HEK293 (cell line): ENCODE results near the gene TAF12.
A peak's percentile ranks its signal among the peaks of the same experiment; 100 is the strongest.
"Not testable (repeated sequence)": the region's sequence is repeated elsewhere in the genome, so short reads cannot be mapped to it uniquely, and the experiment has no call there.

ENCODE experiments used
- CTCF ChIA-PET: fragments of 350-600 bp; formaldehyde crosslinking; extraction: SDS; loops from one replicate; lab custom pipeline; 2021; ENCODE audit warnings: antibody characterized with exemption; lab: Yijun Ruan, JAX
- POLR2A ChIA-PET: fragments of 300-600 bp; formaldehyde crosslinking; extraction: SDS; loops from one replicate; lab custom pipeline; 2020; ENCODE audit warnings: antibody characterized with exemption, inconsistent platforms; lab: Yijun Ruan, JAX
- H3K27ac ChIP-seq: fragments of 200-500 bp; sonication (Bioruptor generic); 2 replicates; pipeline ENCODE4 v1.5.1; 2014; ENCODE audit warnings: low read depth, low read length, control low read depth, inconsistent platforms; ENCODE audit errors: extremely low read depth
- H3K36me3 ChIP-seq, 2 experiments: fragments of 200-500 bp in 1 of 2; sonication (Bioruptor generic) in 1 of 2; 1 replicate in 1 of 2; 2 replicates in 1 of 2; pipeline ENCODE4 v1.5.1; 2014 to 2017; ENCODE audit warnings: inconsistent platforms in 2 of 2, low read length in 2 of 2; ENCODE audit not compliant: control insufficient read depth in 2 of 2, insufficient read depth in 1 of 2
- H3K4me1 ChIP-seq: fragments of 200-500 bp; sonication (Bioruptor generic); 2 replicates; pipeline ENCODE4 v1.5.1; 2014; ENCODE audit warnings: mild to moderate bottlenecking, low read length, inconsistent platforms; ENCODE audit not compliant: control insufficient read depth, insufficient read depth
- H3K4me3 ChIP-seq: 2 replicates; pipeline ENCODE4 v1.5.1; 2011; ENCODE audit warnings: low read depth, mild to moderate bottlenecking, control low read depth, low read length, moderate library complexity
- H3K9me3 ChIP-seq: fragments of 200-500 bp; sonication (Bioruptor generic); 2 replicates; pipeline ENCODE4 v1.5.1; 2014; ENCODE audit warnings: low read depth, low read length, inconsistent platforms; ENCODE audit not compliant: control insufficient read depth, insufficient read depth
- SCRT2 ChIP-seq: fragments of 450-650 bp; formaldehyde crosslinking; IDR thresholded peaks from 2 replicates; pipeline ENCODE4 v1.5.1; 2016; ENCODE audit warnings: missing biosample characterization, missing genetic modification characterization
- ZNF654 ChIP-seq: fragments of 450-650 bp; formaldehyde crosslinking; IDR thresholded peaks from 2 replicates; pipeline ENCODE4 v1.5.1; 2016; ENCODE audit warnings: low read depth, missing biosample characterization, missing genetic modification characterization
- ZNF791 ChIP-seq: fragments of 450-650 bp; formaldehyde crosslinking; IDR thresholded peaks from 2 replicates; pipeline ENCODE4 v1.5.1; 2016; ENCODE audit warnings: missing biosample characterization, missing genetic modification characterization
- TF ChIP-seq, protein P1 (sequence below): fragments of 450-650 bp; formaldehyde crosslinking; IDR thresholded peaks from 2 replicates; pipeline ENCODE4 v1.5.1; 2016; ENCODE audit warnings: missing biosample characterization, missing genetic modification characterization, low read depth
- TF ChIP-seq, protein P2 (sequence below): fragments of 450-650 bp; formaldehyde crosslinking; IDR thresholded peaks from 2 replicates; pipeline ENCODE4 v1.5.1; 2016; ENCODE audit warnings: missing biosample characterization, missing genetic modification characterization

Gene TAF12

DNA sequence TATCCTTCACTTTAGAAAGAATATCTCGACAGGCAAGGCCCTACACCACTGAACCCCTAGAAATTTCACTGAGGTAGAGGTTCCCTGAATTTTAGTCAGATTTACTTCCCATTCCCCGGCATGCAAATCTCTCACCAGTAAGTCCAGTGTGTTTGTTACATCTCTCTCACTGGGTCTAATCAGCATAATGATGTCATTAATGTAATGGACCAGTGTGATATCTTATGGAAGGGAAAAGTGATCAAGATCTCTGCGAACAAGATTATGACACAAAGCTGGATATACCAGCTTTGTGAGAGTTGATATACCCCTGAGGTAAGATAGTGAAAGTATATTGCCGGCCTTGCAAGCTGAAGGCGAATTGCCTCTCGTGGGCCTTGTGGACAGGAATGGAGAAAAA lies 13.5 kb upstream of the TAF12 start:
- no peaks in the 10 kb centered on the region for H3K4me1 ChIP-seq
- H3K27ac ChIP-seq: no peak overlapping the region
- ChIA-PET POLR2A (interaction anchor here (1.4 kb wide), 1 partner anchor 12 kb away, joined by 4 read pairs; the partner anchor contains the start of gene GMEB1), CTCF (interaction anchor here (1.2 kb wide), 1 partner anchor 221 kb away, joined by 4 read pairs; no protein-coding TSS in a partner anchor)
- no peaks in the 10 kb centered on the region for H3K36me3 ChIP-seq
- no peak overlapping the region for H3K4me3 ChIP-seq
- TF ChIP-seq ZNF791: no peak
- TF ChIP-seq, protein P1, sequence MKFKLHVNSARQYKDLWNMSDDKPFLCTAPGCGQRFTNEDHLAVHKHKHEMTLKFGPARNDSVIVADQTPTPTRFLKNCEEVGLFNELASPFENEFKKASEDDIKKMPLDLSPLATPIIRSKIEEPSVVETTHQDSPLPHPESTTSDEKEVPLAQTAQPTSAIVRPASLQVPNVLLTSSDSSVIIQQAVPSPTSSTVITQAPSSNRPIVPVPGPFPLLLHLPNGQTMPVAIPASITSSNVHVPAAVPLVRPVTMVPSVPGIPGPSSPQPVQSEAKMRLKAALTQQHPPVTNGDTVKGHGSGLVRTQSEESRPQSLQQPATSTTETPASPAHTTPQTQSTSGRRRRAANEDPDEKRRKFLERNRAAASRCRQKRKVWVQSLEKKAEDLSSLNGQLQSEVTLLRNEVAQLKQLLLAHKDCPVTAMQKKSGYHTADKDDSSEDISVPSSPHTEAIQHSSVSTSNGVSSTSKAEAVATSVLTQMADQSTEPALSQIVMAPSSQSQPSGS (tag by site-specific recombination): peak; percentile 77
- H3K9me3 ChIP-seq: no peaks in the 10 kb centered on the region

DNA sequence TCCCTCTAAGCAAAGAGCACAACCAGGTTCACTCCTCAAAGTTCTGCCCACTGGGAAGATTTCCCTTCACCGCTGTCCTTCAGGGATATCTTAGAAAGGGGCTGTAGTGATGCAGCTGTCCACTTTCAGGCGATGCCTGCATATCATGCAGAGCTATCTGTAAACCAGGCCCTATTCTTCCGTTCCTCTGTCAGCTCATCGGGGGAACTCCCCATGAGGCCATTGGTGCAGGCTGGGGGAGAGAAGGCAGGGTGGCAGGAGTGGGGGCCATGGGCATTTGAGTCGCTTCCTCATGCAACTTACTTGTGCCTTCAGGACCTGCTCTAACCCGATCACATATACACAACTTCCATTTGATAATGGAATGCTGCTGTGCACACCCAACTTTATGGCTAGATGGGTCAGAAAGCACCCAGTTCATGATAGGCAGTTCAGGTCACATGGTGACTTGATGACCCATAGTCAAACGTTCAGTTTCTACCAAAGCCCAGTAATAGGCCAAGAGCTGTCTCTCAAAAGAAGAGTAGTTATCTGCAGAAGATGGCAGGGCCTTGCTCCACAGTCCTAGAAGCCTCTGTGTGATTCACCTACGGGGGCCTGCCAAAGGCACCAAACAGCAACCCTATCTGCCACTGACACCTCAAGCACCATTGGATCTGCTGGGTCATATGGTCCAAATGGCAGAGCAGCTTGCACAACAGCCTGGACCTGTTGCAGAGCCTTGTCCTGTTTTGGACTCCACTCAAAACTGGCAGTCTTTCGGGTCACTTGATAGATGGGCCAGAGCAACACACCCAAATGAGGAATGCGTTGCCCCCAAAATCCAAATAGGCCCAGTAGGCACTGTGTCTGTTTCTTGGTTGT lies 12.8 kb upstream of the TAF12 start:
- not testable (repeated sequence) for H3K4me3 ChIP-seq, H3K9me3 ChIP-seq, H3K27ac ChIP-seq, H3K4me1 ChIP-seq, H3K36me3 ChIP-seq
- CTCF ChIA-PET: interaction anchor here (0.5 to 0.6 kb wide), 2 partner anchors 177 to 249 kb away, joined by 3 read pairs; no protein-coding TSS in a partner anchor
- POLR2A ChIA-PET: interaction anchor here (1.2 to 1.4 kb wide), 2 partner anchors 13 kb away, joined by 3 to 4 read pairs; partner anchors contain the start of gene GMEB1
- peak; percentile 69 for TF ChIP-seq SCRT2 (tag by site-specific recombination)

DNA sequence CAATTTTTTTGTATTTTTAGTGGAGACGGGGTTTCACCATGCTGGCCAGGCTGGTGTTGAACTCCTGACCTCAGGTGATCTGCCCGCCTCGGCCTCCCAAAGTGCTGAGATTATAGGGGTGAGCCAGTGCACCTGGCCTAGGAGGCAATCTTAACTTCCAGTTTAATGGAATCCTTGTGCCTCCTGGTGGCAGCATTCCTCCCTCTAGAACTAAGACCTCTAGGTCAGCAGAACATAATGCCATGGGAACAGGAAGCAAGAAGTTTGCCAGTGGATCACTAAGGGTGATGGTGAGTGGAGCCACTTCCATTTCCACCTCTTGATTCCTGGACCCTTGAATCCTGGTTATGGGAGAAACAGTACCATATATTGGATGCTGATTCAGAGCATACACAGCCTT lies 11.0 kb upstream of the TAF12 start:
- ChIA-PET CTCF (interaction anchor here (0.6 to 1.8 kb wide), 6 partner anchors 11 to 241 kb away, joined by 3 to 8 read pairs (median 4); partner anchors contain the start of gene YTHDF2), POLR2A (interaction anchor here (0.7 kb wide), 1 partner anchor 16 kb away, joined by 5 read pairs; no protein-coding TSS in a partner anchor)
- H3K4me1 ChIP-seq, H3K9me3 ChIP-seq, H3K36me3 ChIP-seq, H3K4me3 ChIP-seq, H3K27ac ChIP-seq: not testable (repeated sequence)
- peak; percentile 50 for TF ChIP-seq ZNF654 (tag by site-specific recombination)
- TF ChIP-seq, protein P2, sequence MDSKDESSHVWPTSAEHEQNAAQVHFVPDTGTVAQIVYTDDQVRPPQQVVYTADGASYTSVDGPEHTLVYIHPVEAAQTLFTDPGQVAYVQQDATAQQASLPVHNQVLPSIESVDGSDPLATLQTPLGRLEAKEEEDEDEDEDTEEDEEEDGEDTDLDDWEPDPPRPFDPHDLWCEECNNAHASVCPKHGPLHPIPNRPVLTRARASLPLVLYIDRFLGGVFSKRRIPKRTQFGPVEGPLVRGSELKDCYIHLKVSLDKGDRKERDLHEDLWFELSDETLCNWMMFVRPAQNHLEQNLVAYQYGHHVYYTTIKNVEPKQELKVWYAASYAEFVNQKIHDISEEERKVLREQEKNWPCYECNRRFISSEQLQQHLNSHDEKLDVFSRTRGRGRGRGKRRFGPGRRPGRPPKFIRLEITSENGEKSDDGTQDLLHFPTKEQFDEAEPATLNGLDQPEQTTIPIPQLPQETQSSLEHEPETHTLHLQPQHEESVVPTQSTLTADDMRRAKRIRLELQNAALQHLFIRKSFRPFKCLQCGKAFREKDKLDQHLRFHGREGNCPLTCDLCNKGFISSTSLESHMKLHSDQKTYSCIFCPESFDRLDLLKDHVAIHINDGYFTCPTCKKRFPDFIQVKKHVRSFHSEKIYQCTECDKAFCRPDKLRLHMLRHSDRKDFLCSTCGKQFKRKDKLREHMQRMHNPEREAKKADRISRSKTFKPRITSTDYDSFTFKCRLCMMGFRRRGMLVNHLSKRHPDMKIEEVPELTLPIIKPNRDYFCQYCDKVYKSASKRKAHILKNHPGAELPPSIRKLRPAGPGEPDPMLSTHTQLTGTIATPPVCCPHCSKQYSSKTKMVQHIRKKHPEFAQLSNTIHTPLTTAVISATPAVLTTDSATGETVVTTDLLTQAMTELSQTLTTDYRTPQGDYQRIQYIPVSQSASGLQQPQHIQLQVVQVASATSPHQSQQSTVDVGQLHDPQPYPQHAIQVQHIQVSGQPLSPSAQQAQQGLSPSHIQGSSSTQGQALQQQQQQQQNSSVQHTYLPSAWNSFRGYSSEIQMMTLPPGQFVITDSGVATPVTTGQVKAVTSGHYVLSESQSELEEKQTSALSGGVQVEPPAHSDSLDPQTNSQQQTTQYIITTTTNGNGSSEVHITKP (tag by site-specific recombination): peak; percentile 56

DNA sequence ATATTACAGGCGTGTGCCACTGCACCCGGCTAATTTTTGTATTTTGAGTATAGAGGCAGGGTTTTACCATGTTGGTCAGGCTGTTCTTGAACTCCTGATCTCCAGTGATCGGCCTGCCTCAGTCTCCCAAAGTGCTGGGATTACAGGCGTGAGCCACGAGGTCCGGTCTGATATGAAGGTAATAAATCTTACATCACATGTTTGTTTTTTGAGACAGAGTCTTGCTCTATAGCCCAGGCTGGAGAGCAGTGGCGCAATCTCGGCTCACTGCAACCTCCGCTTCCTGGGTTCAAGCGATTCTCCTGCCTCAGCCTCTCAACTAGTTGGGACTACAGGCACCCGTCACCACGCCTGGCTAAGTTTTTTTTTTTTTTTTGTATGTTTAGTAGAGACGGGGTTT lies 10.2 kb upstream of the TAF12 start:
- H3K4me3 ChIP-seq, H3K4me1 ChIP-seq, H3K36me3 ChIP-seq, H3K27ac ChIP-seq, H3K9me3 ChIP-seq: not testable (repeated sequence)
- ChIA-PET CTCF (interaction anchor here (0.7 to 1.8 kb wide), 6 partner anchors 10 to 229 kb away, joined by 3 to 8 read pairs (median 5); partner anchors contain the start of gene YTHDF2), POLR2A (interaction anchor here (1.1 to 1.2 kb wide), 2 partner anchors 15 to 84 kb away, joined by 4 to 5 read pairs; partner anchors contain the start of genes GMEB1 and YTHDF2)
